Naive thymus-derived CD8-positive, alpha-beta T cell (primary cell): ENCODE measurements around the gene SCD. TPM values are rescaled to one million over a fixed set of nuclear protein-coding genes. Genes with fewer than 3 reads are reported as not detected.
A peak's percentile ranks its signal among the peaks of the same experiment; 100 is the strongest.

Experiments
- ATAC-seq, 2 donors: fragments of 150-1000 bp; cut with Tn5 transposase in 1 of 2; sonication (Bioruptor Pico), chemical (Tn5 transposase) in 1 of 2; 1 replicate in 1 of 2; 2 replicates in 1 of 2; pipeline ENCODE4 v1.10.0; 2021; ENCODE audit warnings: mild to moderate bottlenecking in 2 of 2, moderate library complexity in 2 of 2
- POLR2A ChIA-PET: fragments of 350-600 bp; sonication (Branson Sonifier 250); formaldehyde crosslinking; loops from one replicate; lab custom pipeline; 2021; ENCODE audit warnings: antibody characterized with exemption; lab: Charles Lee
- DNase-seq, 10 donors: peaks; one replicate each; pipeline versions ENCODE4 v3.0.0 to v3.0.0-alpha.2; 2020 to 2022
- H3K27ac Mint-ChIP-seq, 10 donors: one replicate each; pipeline ENCODE4 v1.8.0; 2020 to 2022; ENCODE audit warnings: mild to moderate bottlenecking in 10 of 10, mixed read lengths in 10 of 10, moderate library complexity in 4 of 10, inconsistent platforms in 1 of 10
- H3K27me3 Mint-ChIP-seq, 5 donors: one replicate each; pipeline ENCODE4 v1.8.0; 2021 to 2022; ENCODE audit warnings: mixed read lengths in 5 of 5
- H3K36me3 Mint-ChIP-seq, 3 donors: one replicate each; pipeline ENCODE4 v1.8.0; 2020 to 2022; ENCODE audit warnings: mixed read lengths in 3 of 3, mild to moderate bottlenecking in 2 of 3, inconsistent platforms in 1 of 3
- H3K4me1 Mint-ChIP-seq, 4 donors: one replicate each; pipeline ENCODE4 v1.8.0; 2021 to 2022; ENCODE audit warnings: mixed read lengths in 4 of 4
- H3K4me3 Mint-ChIP-seq, 10 donors: one replicate each; pipeline ENCODE4 v1.8.0; 2020 to 2022; ENCODE audit warnings: mild to moderate bottlenecking in 10 of 10, mixed read lengths in 10 of 10, moderate library complexity in 6 of 10, inconsistent platforms in 1 of 10
- H3K9me3 Mint-ChIP-seq, 9 donors: one replicate each; pipeline ENCODE4 v1.8.0; 2020 to 2022; ENCODE audit warnings: mixed read lengths in 9 of 9, mild to moderate bottlenecking in 3 of 9, inconsistent platforms in 1 of 9, moderate library complexity in 1 of 9
- polyA plus RNA-seq, 3 donors: library from polyadenylated mRNA; unstranded; fragments of 300-500 nt; fragmentation: Illumina TruSeq; gene quantifications; one replicate each; pipeline ENCODE4 v1.2.3, GENCODE V29; 2021
- total RNA-seq, 8 experiments: library from RNA in 2 of 8; stranded (reverse) in 2 of 8; gene quantifications; one replicate each; pipeline ENCODE4 v1.2.3 and lab custom pipeline; 2021 to 2026

The SCD gene
- total and polyA plus RNA-seq, 5 experiments from 2014 or later = 1.4 to 5.5 (median 2.8) TPM

DNA sequence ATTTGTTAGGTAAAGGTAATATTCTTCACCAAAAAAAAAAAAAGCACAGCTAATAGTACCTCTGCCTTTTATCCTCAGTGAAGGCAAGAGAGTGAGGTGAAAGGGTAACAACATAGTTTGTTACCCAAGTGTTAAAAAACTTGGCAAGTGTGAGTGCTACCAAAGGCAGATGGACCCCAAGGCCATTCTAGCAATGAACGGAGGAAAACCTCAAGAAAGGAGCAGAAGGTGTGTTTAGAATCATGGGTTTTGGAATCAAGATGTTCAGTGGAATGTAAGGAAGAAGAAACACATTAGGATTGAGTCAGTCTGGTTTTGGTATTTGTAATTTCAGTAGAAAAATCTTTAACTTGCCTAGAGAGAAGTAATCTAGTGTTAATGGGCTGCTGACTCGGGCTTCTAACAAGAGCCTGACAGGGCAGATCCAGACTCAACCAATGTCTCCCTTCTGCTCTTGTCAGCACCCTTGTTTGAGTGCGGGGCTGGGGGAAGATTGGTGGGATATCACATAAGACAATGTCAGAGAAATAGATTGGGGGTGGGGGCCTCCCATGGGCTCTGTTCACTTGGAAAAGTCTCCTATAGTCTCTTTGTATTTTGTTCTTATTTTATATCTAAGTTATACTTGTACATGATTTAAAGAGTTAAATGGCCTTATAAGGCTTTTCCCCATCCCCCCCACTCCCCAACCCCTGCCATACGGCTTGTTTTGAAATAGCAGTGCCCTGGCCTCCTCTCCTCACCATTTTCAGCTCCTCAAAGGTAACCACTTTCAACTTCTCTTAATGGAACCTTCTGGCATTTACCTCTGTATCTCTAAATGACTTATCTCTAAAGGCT, 44.4 kb downstream of the SCD start:
- H3K27ac Mint-ChIP-seq = no peak overlapping the region
- H3K27me3 Mint-ChIP-seq = no peaks in the 10 kb centered on the region
- no peaks in the 10 kb centered on the region for H3K9me3 Mint-ChIP-seq
- POLR2A ChIA-PET = interaction anchor here (0.6 kb wide), 1 partner anchor 209 kb away, joined by 4 read pairs; no protein-coding TSS in a partner anchor
- peaks cover 0 to 13% (median 0%) of the 10 kb centered on the region in 3 donors for H3K36me3 Mint-ChIP-seq
- no peak for ATAC-seq
- no peak overlapping the region for H3K4me3 Mint-ChIP-seq
- H3K4me1 Mint-ChIP-seq = peaks cover 0 to 8% (median 0%) of the 10 kb centered on the region in 4 donors
- DNase-seq = no peak

DNA sequence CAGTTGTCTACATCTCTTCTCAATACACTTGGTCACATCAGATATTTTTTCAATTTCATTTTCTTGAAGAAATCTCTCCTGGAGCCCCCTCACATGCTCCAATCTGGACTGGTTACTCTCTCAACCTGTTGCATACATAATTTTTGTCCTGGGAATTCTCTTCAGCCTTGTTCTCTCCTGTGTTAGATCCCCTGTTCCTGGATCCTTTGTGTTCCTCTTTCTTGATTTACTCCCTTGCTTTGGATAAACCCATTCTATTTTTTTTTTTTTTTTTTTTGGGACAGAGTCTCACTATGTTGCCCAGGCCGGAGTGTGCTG, 45.6 kb downstream of the SCD start:
- no peak for ATAC-seq
- no peak overlapping the region for H3K27ac Mint-ChIP-seq
- POLR2A ChIA-PET = no interaction called here

DNA sequence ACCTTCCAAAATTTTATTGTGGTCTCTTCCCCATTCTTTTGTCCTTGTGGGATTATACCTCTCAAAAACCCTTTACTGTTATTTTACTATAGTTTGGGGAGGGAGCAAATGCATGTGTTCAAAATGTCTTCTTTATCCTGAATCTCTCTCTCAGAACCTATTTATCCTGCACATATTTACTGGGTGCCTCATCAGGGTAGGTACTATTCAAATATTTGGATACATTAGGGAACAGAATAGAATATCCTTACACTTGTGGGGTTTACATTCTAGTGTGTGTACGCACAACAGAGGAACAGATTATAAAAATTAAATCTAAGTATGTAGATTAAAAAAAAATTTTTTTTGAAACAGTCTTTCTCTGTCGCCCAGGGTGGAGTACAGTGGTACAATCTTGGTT, 48.6 kb downstream of the SCD start:
- no peak overlapping the region for H3K4me3 Mint-ChIP-seq
- no peak for ATAC-seq
- H3K36me3 Mint-ChIP-seq = no peaks in the 10 kb centered on the region
- peaks cover 0 to 8% (median 0%) of the 10 kb centered on the region in 4 donors for H3K4me1 Mint-ChIP-seq
- no peaks in the 10 kb centered on the region for H3K9me3 Mint-ChIP-seq
- no peaks in the 10 kb centered on the region for H3K27me3 Mint-ChIP-seq
- H3K27ac Mint-ChIP-seq = peak overlapping the region in 2 of 10 donors; percentile 3 to 27
- no peak for DNase-seq
- POLR2A ChIA-PET = no interaction called here

More for the DNA sequence above, 45.6 kb downstream of the SCD start:
- H3K9me3 Mint-ChIP-seq = no peaks in the 10 kb centered on the region
- H3K36me3 Mint-ChIP-seq = peaks cover 0 to 3% (median 0%) of the 10 kb centered on the region in 3 donors
- H3K4me1 Mint-ChIP-seq = peaks cover 0 to 8% (median 0%) of the 10 kb centered on the region in 4 donors
- H3K4me3 Mint-ChIP-seq = no peak overlapping the region
- no peaks in the 10 kb centered on the region for H3K27me3 Mint-ChIP-seq
- no peak for DNase-seq

DNA sequence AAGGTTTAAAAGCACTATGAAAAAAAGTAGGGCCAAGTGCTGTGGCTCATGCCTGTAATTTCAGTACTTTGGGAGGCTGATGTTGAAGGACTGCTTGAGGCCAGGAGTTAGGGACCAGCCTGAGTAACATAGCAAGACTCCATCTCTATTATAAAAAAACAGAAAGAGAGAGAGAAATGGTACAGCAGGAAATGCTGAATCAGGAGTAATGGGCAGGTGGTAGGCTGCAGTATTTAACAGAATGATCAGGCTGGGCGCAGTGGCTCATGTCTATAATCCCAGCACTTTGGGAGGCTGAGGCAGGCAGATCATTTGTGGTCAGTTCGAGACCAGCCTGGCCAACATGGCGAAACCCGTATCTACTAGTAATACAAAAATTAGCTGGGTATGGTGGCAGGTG, 49.6 kb downstream of the SCD start:
- no peak overlapping the region for H3K4me3 Mint-ChIP-seq
- POLR2A ChIA-PET = no interaction called here

DNA sequence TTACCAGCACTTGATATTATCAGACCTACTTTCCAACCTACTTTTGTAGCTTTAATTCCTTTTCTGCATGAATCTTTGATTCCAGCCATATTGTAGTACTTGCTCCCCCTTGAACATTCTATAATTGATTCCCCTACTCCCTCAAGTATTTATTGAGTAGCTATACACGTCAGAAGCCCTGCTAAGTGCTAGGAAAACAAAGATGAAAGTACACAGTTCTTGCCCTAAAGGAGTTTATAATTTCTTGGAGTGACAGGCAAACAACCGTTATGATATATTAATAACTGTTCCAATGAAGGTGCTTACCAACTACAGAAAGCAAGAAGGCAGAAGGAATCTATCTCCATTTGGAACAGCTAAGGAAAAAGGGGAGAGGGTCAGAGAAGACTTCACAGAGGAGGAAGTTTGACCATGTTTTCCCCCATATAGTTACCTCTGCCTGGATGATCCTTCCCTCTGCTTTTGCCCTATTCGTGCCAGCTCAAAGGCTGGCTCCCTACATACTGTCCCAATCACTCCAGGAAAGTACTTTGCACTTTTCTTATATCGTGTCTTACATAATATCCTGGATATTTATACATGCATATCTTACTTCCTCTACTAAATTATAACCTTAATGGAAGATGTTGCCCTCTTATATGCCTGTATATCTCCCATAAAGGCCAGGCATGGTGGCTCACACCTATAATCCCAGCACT, 54.7 kb downstream of the SCD start:
- DNase-seq = no peak
- no peak for ATAC-seq
- no peaks in the 10 kb centered on the region for H3K27me3 Mint-ChIP-seq
- H3K9me3 Mint-ChIP-seq = peaks cover 0 to 2% (median 0%) of the 10 kb centered on the region in 9 donors
- no peaks in the 10 kb centered on the region for H3K4me1 Mint-ChIP-seq
- no peak overlapping the region for H3K4me3 Mint-ChIP-seq
- H3K36me3 Mint-ChIP-seq = peaks cover 0 to under 1% (median 0%) of the 10 kb centered on the region in 3 donors
- POLR2A ChIA-PET = no interaction called here
- H3K27ac Mint-ChIP-seq = no peak overlapping the region

More for the DNA sequence above, 49.6 kb downstream of the SCD start:
- H3K27me3 Mint-ChIP-seq = no peaks in the 10 kb centered on the region
- DNase-seq = no peak
- H3K36me3 Mint-ChIP-seq = no peaks in the 10 kb centered on the region
- ATAC-seq = no peak
- peak overlapping the region in 1 of 10 donors; percentile 84 for H3K27ac Mint-ChIP-seq
- no peaks in the 10 kb centered on the region for H3K9me3 Mint-ChIP-seq
- peaks cover 0 to 4% (median 0%) of the 10 kb centered on the region in 4 donors for H3K4me1 Mint-ChIP-seq

DNA sequence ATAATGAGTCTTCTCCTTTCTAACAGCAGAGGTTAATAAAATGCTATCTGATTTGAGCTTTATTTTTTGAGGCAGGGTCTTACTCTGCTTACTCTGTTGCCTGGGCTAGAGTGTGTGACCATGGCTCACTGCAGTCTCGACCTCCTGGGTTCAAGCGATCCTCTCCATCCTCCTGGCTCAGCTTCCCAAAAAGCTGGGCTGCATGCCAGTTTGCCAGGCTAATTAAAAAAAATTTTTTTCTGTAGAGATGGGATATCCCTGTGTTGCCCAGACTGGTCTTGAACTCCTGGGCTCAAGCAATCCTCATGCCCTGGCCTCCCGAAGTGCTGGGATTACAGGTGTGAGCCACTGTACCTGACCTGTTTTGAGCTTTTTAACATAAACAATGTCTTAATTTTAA, 56.7 kb downstream of the SCD start:
- POLR2A ChIA-PET = no interaction called here
- no peaks in the 10 kb centered on the region for H3K4me1 Mint-ChIP-seq
- peaks cover 0 to 2% (median 0%) of the 10 kb centered on the region in 3 donors for H3K36me3 Mint-ChIP-seq
- no peaks in the 10 kb centered on the region for H3K27me3 Mint-ChIP-seq
- DNase-seq (no peak), ATAC-seq (no peak)
- no peak overlapping the region for H3K27ac Mint-ChIP-seq
- peaks cover 0 to 5% (median 0%) of the 10 kb centered on the region in 9 donors for H3K9me3 Mint-ChIP-seq
- H3K4me3 Mint-ChIP-seq = no peak overlapping the region

DNA sequence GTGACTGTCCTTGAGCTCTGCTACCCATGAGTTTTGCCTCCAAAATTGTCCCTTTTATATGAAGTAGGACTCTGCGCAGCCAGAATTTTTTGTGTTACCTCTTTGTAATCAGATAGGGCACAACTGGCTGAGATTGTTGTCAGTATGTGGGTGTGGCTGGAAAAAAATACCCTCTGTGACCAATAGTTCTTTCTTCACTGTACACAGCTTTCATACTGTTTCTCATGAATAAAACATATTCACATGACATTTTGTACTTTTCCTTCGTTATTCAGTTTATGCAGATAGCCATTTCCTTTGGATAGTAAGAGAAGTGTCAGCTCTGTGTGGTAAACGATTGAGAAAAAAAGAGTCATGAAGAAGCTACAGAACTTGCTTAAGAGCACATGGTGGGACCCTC, 66.1 kb downstream of the SCD start:
- peaks cover 0 to 9% (median 0%) of the 10 kb centered on the region in 9 donors for H3K9me3 Mint-ChIP-seq
- H3K4me3 Mint-ChIP-seq = no peak overlapping the region
- no peak for ATAC-seq

More for the DNA sequence above, 66.1 kb downstream of the SCD start:
- no peak overlapping the region for H3K27ac Mint-ChIP-seq
- POLR2A ChIA-PET = no interaction called here
- H3K4me1 Mint-ChIP-seq = no peaks in the 10 kb centered on the region
- no peak for DNase-seq
- peaks cover 0 to 5% (median 0%) of the 10 kb centered on the region in 5 donors for H3K27me3 Mint-ChIP-seq
- peaks cover 0 to 5% (median 0%) of the 10 kb centered on the region in 3 donors for H3K36me3 Mint-ChIP-seq

Other genes starting within 250 kb of the SCD start
- 1 to 10 TPM; 7.7 to 8.7 TPM for gene ERLIN1, start 161.2 kb upstream of the SCD start, total RNA-seq
- 10 to 100 TPM in 1 of 3 donors, 1 to 10 TPM in 2; 5.4 to 13.0 (median 8.3) TPM for gene ERLIN1, start 161.2 kb upstream of the SCD start, polyA plus RNA-seq
- gene CHUK, start 117.6 kb upstream of the SCD start, total RNA-seq = 10 to 100 TPM; 18.9 to 20.3 TPM
- 10 to 100 TPM in 2 of 3 donors, 1 to 10 TPM in 1; 6.7 to 13.5 (median 10.5) TPM for gene CHUK, start 117.6 kb upstream of the SCD start, polyA plus RNA-seq
- 10 to 100 TPM; 54.4 to 55.1 TPM for gene CWF19L1, start 79.6 kb upstream of the SCD start, total RNA-seq
- 10 to 100 TPM; 19.3 to 38.7 (median 28.4) TPM for gene CWF19L1, start 79.6 kb upstream of the SCD start, polyA plus RNA-seq
- 10 to 100 TPM; 37.8 to 39.2 TPM for gene BLOC1S2, start 60.6 kb upstream of the SCD start, total RNA-seq
- 10 to 100 TPM; 61.3 to 76.1 (median 73.6) TPM for gene BLOC1S2, start 60.6 kb upstream of the SCD start, polyA plus RNA-seq
- not detected for gene PKD2L1, start 17.0 kb upstream of the SCD start, total RNA-seq
- not detected for gene PKD2L1, start 17.0 kb upstream of the SCD start, polyA plus RNA-seq
- not detected for gene WNT8B, start 115.8 kb downstream of the SCD start, total RNA-seq
- gene WNT8B, start 115.8 kb downstream of the SCD start, polyA plus RNA-seq = 1 to 10 TPM in 1 of 3 donors, under 1 TPM in 2; 0.14 to 1.1 (median 0.24) TPM
- 10 to 100 TPM; 60.1 to 61.7 TPM for gene SEC31B, start 172.6 kb downstream of the SCD start, total RNA-seq
- gene SEC31B, start 172.6 kb downstream of the SCD start, polyA plus RNA-seq = 1 to 10 TPM in 2 of 3 donors, under 1 TPM in 1; 0.98 to 2.3 (median 2.0) TPM
- gene NDUFB8, start 182.6 kb downstream of the SCD start, total RNA-seq = 100 to 1,000 TPM; 170 to 184 TPM
- gene NDUFB8, start 182.6 kb downstream of the SCD start, polyA plus RNA-seq = 100 to 1,000 TPM; 520 to 585 (median 556) TPM
- gene HIF1AN, start 188.7 kb downstream of the SCD start, total RNA-seq = 10 to 100 TPM; 63.5 to 65.3 TPM
- 10 to 100 TPM; 24.7 to 28.6 (median 26.9) TPM for gene HIF1AN, start 188.7 kb downstream of the SCD start, polyA plus RNA-seq